A673 (cell line): Measurements from ENCODE around the gene ZNF823. TPM values are rescaled to one million over a fixed set of nuclear protein-coding genes. Genes with fewer than 3 reads are reported as not detected.

Experiments
- BruUV-seq: library from RNA; stranded (reverse); fragments of 400-500 nt; replicated peaks from 2 replicates; lab custom pipeline; 2021; lab: Mats Ljungman, UMichigan
- CTCF ChIA-PET: fragments of 300-600 bp; sonication (Branson Sonifier 250); formaldehyde crosslinking; loops from one replicate; lab custom pipeline; 2022; ENCODE audit warnings: antibody characterized with exemption; lab: Charles Lee
- POLR2A ChIA-PET: fragments of 300-600 bp; sonication (Branson Sonifier 250); formaldehyde crosslinking; loops from one replicate; lab custom pipeline; 2022; ENCODE audit warnings: antibody characterized with exemption; ENCODE audit not compliant: low non-redundant PET; lab: Charles Lee
- DNase-seq: peaks from one replicate; pipeline ENCODE4 v3.0.0-alpha.2; 2015; ENCODE audit warnings: low spot score
- H3K27ac ChIP-seq: fragments of 200-600 bp; sonication (generic); 2 replicates; pipeline ENCODE4 v1.5.1; 2016; ENCODE audit warnings: mixed run types, low read depth, mild to moderate bottlenecking, mixed read lengths, antibody characterized with exemption, low read length; ENCODE audit not compliant: poor library complexity, severe bottlenecking
- H3K27me3 ChIP-seq: fragments of 200-600 bp; sonication (generic); replicated peaks from 2 replicates; pipeline ENCODE4 v1.6.1; 2017; ENCODE audit warnings: mixed run types, low read depth, mild to moderate bottlenecking, mixed read lengths, antibody characterized with exemption, low read length; ENCODE audit not compliant: insufficient read depth, poor library complexity
- H3K36me3 ChIP-seq: fragments of 200-600 bp; sonication (generic); 2 replicates; pipeline ENCODE4 v1.6.1; 2016; ENCODE audit warnings: mixed run types, mild to moderate bottlenecking, mixed read lengths, antibody characterized with exemption, low read length; ENCODE audit not compliant: insufficient read depth, poor library complexity, severe bottlenecking
- H3K4me1 ChIP-seq: fragments of 200-600 bp; sonication (generic); 2 replicates; pipeline ENCODE4 v1.6.1; 2017; ENCODE audit warnings: mixed run types, mild to moderate bottlenecking, mixed read lengths, antibody characterized with exemption, low read length; ENCODE audit not compliant: insufficient read depth, poor library complexity, severe bottlenecking
- H3K4me3 ChIP-seq: fragments of 200-600 bp; sonication (generic); 2 replicates; pipeline ENCODE4 v1.5.1; 2016; ENCODE audit warnings: low read depth, mixed run types, mild to moderate bottlenecking, mixed read lengths, low read length; ENCODE audit not compliant: poor library complexity, severe bottlenecking
- H3K9me3 ChIP-seq: fragments of 200-600 bp; sonication (generic); 2 replicates; pipeline ENCODE4 v1.6.1; 2016; ENCODE audit warnings: mixed run types, low read depth, mild to moderate bottlenecking, mixed read lengths, antibody characterized with exemption, low read length; ENCODE audit not compliant: poor library complexity, severe bottlenecking
- EZH2 ChIP-seq: fragments of 200-600 bp; sonication (generic); IDR thresholded peaks from 2 replicates; pipeline ENCODE4 v1.6.1; 2017; ENCODE audit warnings: borderline replicate concordance, low read depth, mild to moderate bottlenecking, mixed read lengths, antibody characterized with exemption, low read length; ENCODE audit not compliant: poor library complexity, severe bottlenecking
- intact Hi-C: fragments of 100-400 bp; cut with micrococcal nuclease; formaldehyde crosslinking; loops from one replicate; pipeline ENCODE4 v1.10.0; 2022; ENCODE audit not compliant: unreplicated experiment
- total RNA-seq: library from RNA; stranded (reverse); gene quantifications from 2 replicates; pipeline ENCODE4 v1.2.3, GENCODE V29; 2021
- TF ChIP-seq, protein P1 (sequence below): fragments of 300-800, 200-600 bp; sonication (generic); conservative IDR thresholded peaks from 2 replicates; pipeline ENCODE4 v1.5.1; 2017; ENCODE audit warnings: low read depth, mild to moderate bottlenecking, antibody characterized with exemption, low read length, moderate library complexity, mixed read lengths

Gene ZNF823
- total RNA-seq, 1 experiment from 2014 or later: 8.4 TPM

GRCh38 chr19:11737964-11738745 lies 591 bp downstream of the ZNF823 start:
- TF ChIP-seq, protein P1, sequence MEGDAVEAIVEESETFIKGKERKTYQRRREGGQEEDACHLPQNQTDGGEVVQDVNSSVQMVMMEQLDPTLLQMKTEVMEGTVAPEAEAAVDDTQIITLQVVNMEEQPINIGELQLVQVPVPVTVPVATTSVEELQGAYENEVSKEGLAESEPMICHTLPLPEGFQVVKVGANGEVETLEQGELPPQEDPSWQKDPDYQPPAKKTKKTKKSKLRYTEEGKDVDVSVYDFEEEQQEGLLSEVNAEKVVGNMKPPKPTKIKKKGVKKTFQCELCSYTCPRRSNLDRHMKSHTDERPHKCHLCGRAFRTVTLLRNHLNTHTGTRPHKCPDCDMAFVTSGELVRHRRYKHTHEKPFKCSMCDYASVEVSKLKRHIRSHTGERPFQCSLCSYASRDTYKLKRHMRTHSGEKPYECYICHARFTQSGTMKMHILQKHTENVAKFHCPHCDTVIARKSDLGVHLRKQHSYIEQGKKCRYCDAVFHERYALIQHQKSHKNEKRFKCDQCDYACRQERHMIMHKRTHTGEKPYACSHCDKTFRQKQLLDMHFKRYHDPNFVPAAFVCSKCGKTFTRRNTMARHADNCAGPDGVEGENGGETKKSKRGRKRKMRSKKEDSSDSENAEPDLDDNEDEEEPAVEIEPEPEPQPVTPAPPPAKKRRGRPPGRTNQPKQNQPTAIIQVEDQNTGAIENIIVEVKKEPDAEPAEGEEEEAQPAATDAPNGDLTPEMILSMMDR: no peak
- TF ChIP-seq EZH2: no peak
- H3K4me3 ChIP-seq: peak overlapping the region; percentile 81
- ChIA-PET CTCF (no interaction called here), POLR2A (no interaction called here)
- H3K36me3 ChIP-seq: no peaks in the 10 kb centered on the region
- peak; percentile 29 for DNase-seq
- peaks cover 18% of the 10 kb centered on the region for H3K4me1 ChIP-seq
- no peaks in the 10 kb centered on the region for H3K27me3 ChIP-seq
- intact Hi-C loops: loop anchor here (5.0 kb wide), 1 partner anchor 46 kb away; no protein-coding TSS in a partner anchor
- no peaks in the 10 kb centered on the region for H3K9me3 ChIP-seq
- TSS peak; percentile 44 for BruUV-seq
- H3K27ac ChIP-seq: peak overlapping the region; percentile 82

- intact Hi-C loops: loop anchor here (5.0 kb wide), 1 partner anchor 44 kb away; no protein-coding TSS in a partner anchor
- CTCF ChIA-PET: interaction anchor here (1.1 kb wide), 1 partner anchor 37 kb away, joined by 9 read pairs; no protein-coding TSS in a partner anchor
- peak; percentile 96 for DNase-seq
- peak overlapping the region; percentile 1 for H3K4me3 ChIP-seq
- H3K27ac ChIP-seq: peak overlapping the region; percentile 48
- H3K4me1 ChIP-seq: peaks cover 18% of the 10 kb centered on the region
- no peaks in the 10 kb centered on the region for H3K9me3 ChIP-seq
- TF ChIP-seq, protein P1: no peak
- TF ChIP-seq EZH2: no peak
- BruUV-seq: no TSS peak
- H3K36me3 ChIP-seq: no peaks in the 10 kb centered on the region
- no peaks in the 10 kb centered on the region for H3K27me3 ChIP-seq
- POLR2A ChIA-PET: no interaction called here
Observed at GRCh38 chr19:11736696-11737095, 2.0 kb downstream of the ZNF823 start.

- H3K4me1 ChIP-seq: peaks cover 18% of the 10 kb centered on the region
- no peaks in the 10 kb centered on the region for H3K27me3 ChIP-seq
- no peaks in the 10 kb centered on the region for H3K9me3 ChIP-seq
- ChIA-PET CTCF (no interaction called here), POLR2A (no interaction called here)
- no peak overlapping the region for H3K27ac ChIP-seq
- no peak overlapping the region for H3K4me3 ChIP-seq
- no peak for DNase-seq
- intact Hi-C loops: loop anchor here (5.0 kb wide), 1 partner anchor 43 kb away; no protein-coding TSS in a partner anchor
- TF ChIP-seq, protein P1: no peak
- no peak for TF ChIP-seq EZH2
- H3K36me3 ChIP-seq: no peaks in the 10 kb centered on the region
- no TSS peak for BruUV-seq
Observed at GRCh38 chr19:11735375-11735774, 3.4 kb downstream of the ZNF823 start.
